IMR-90 (cell line): ENCODE results near the gene SGMS1. TPM values are rescaled to one million over a fixed set of nuclear protein-coding genes. Genes with fewer than 3 reads are reported as not detected.
A peak's percentile ranks its signal among the peaks of the same experiment; 100 is the strongest.

ENCODE experiments used
- ATAC-seq: fragments of 200-7000 bp; cut with Tn5 transposase; 2 replicates; pipeline ENCODE4 v1.9.1; 2020; ENCODE audit warnings: low read depth, mild to moderate bottlenecking, moderate library complexity
- BruUV-seq: library from RNA; stranded (reverse); fragments of 400-500 nt; replicated peaks from 2 replicates; lab custom pipeline; 2021; lab: Mats Ljungman, UMichigan
- CTCF ChIA-PET: fragments of 300-600 bp; formaldehyde crosslinking; extraction: SDS; loops from one replicate; lab custom pipeline; 2021; ENCODE audit warnings: antibody characterized with exemption; lab: Yijun Ruan, JAX
- POLR2A ChIA-PET: fragments of 300-600 bp; sonication (Branson Sonifier 250); formaldehyde crosslinking; loops from one replicate; lab custom pipeline; 2022; ENCODE audit warnings: antibody characterized with exemption; ENCODE audit not compliant: unreplicated experiment; lab: Charles Lee
- DNase-seq: peaks from one replicate; pipeline ENCODE4 v3.0.0; 2013
- H2AFZ ChIP-seq: replicated peaks from 2 replicates; pipeline ENCODE3; 2013; ENCODE audit warnings: low read length, mild to moderate bottlenecking; ENCODE audit not compliant: poor library complexity
- H2AK5ac ChIP-seq: 2 replicates; pipeline ENCODE4 v1.6.1; 2013; ENCODE audit warnings: low read depth, low read length, inconsistent platforms
- H2AK9ac ChIP-seq: replicated peaks from 2 replicates; pipeline ENCODE3; 2013; ENCODE audit warnings: mild to moderate bottlenecking, low read depth, low read length, moderate library complexity; ENCODE audit not compliant: poor library complexity
- H2BK120ac ChIP-seq: 2 replicates; pipeline ENCODE4 v1.6.1; 2013; ENCODE audit warnings: low read depth, low read length, inconsistent platforms
- H2BK15ac ChIP-seq: 3 replicates; pipeline ENCODE4 v1.6.1; 2013; ENCODE audit warnings: low read depth, low read length, inconsistent platforms
- H2BK20ac ChIP-seq: 2 replicates; pipeline ENCODE4 v1.6.1; 2013; ENCODE audit warnings: low read depth, mild to moderate bottlenecking, inconsistent platforms, low read length, moderate library complexity
- H2BK5ac ChIP-seq: 2 replicates; pipeline ENCODE4 v1.6.1; 2013; ENCODE audit warnings: mild to moderate bottlenecking, low read depth, low read length, inconsistent platforms; ENCODE audit not compliant: poor library complexity, severe bottlenecking
- H3K14ac ChIP-seq: replicated peaks from 2 replicates; pipeline ENCODE4 v1.6.1; 2013; ENCODE audit warnings: low read depth, low read length, inconsistent platforms
- H3K18ac ChIP-seq: 2 replicates; pipeline ENCODE4 v1.6.1; 2013; ENCODE audit warnings: low read depth, low read length, control low read depth
- H3K23ac ChIP-seq: 2 replicates; pipeline ENCODE4 v1.6.1; 2013; ENCODE audit warnings: low read depth, low read length, inconsistent platforms
- H3K27ac ChIP-seq: 2 replicates; pipeline ENCODE4 v1.5.1; 2013; ENCODE audit warnings: mild to moderate bottlenecking, control low read depth, low read length; ENCODE audit not compliant: insufficient read depth
- H3K27me3 ChIP-seq: 2 replicates; pipeline ENCODE4 v1.6.1; 2013; ENCODE audit warnings: low read length; ENCODE audit not compliant: control insufficient read depth, insufficient read depth
- H3K36me3 ChIP-seq: 2 replicates; pipeline ENCODE4 v1.6.1; 2013; ENCODE audit warnings: low read length, mixed read lengths; ENCODE audit not compliant: control insufficient read depth, insufficient read depth
- H3K4ac ChIP-seq: 2 replicates; pipeline ENCODE4 v1.6.1; 2013; ENCODE audit warnings: low read depth, low read length, inconsistent platforms
- H3K4me1 ChIP-seq: 2 replicates; pipeline ENCODE4 v1.6.1; 2013; ENCODE audit warnings: low read length, mixed read lengths; ENCODE audit not compliant: control insufficient read depth, insufficient read depth
- H3K4me2 ChIP-seq: 2 replicates; pipeline ENCODE4 v1.6.1; 2013; ENCODE audit warnings: low read depth, mild to moderate bottlenecking, control low read depth, low read length, moderate library complexity
- H3K4me3 ChIP-seq: 2 replicates; pipeline ENCODE4 v1.5.1; 2013; ENCODE audit warnings: low read depth, mild to moderate bottlenecking, control low read depth, low read length, moderate library complexity; ENCODE audit not compliant: insufficient read depth
- H3K56ac ChIP-seq: 2 replicates; pipeline ENCODE4 v1.6.1; 2013; ENCODE audit warnings: low read length, inconsistent platforms; ENCODE audit not compliant: insufficient read depth; ENCODE audit errors: extremely low read depth
- H3K79me1 ChIP-seq, 2 experiments: 2 replicates each; pipeline ENCODE4 v1.6.1; 2013; ENCODE audit warnings: low read length in 2 of 2, inconsistent platforms in 1 of 2, low read depth in 1 of 2
- H3K9ac ChIP-seq: 2 replicates; pipeline ENCODE4 v1.6.1; 2013; ENCODE audit warnings: low read depth, low read length, control low read depth
- H3K9me1 ChIP-seq: 2 replicates; pipeline ENCODE4 v1.6.1; 2013; ENCODE audit warnings: low read length, inconsistent platforms; ENCODE audit not compliant: insufficient read depth
- H3K9me3 ChIP-seq: 2 replicates; pipeline ENCODE4 v1.6.1; 2013; ENCODE audit warnings: low read length; ENCODE audit not compliant: control insufficient read depth, insufficient read depth
- H4K20me1 ChIP-seq: 2 replicates; pipeline ENCODE4 v1.6.1; 2013; ENCODE audit warnings: low read length, inconsistent platforms; ENCODE audit not compliant: insufficient read depth
- H4K5ac ChIP-seq: 2 replicates; pipeline ENCODE4 v1.6.1; 2013; ENCODE audit warnings: mild to moderate bottlenecking, low read depth, low read length, control low read depth
- H4K8ac ChIP-seq, 2 experiments: 2 replicates each; pipeline ENCODE4 v1.6.1; 2013; ENCODE audit warnings: low read depth in 2 of 2, low read length in 2 of 2, control low read depth in 1 of 2, inconsistent platforms in 1 of 2
- H4K91ac ChIP-seq: 2 replicates; pipeline ENCODE4 v1.6.1; 2013; ENCODE audit warnings: low read depth, low read length, inconsistent platforms; ENCODE audit not compliant: insufficient read depth
- CEBPB ChIP-seq: IDR thresholded peaks from 2 replicates; pipeline ENCODE4 v1.6.1; 2012; ENCODE audit warnings: low read depth, low read length, improper control_type of control experiment
- CTCF ChIP-seq: conservative IDR thresholded peaks from 2 replicates; pipeline ENCODE4 v1.5.1; 2012; ENCODE audit warnings: mild to moderate bottlenecking, low read depth, low read length, improper control_type of control experiment
- FOS ChIP-seq: fragments of 150-350 bp; IDR thresholded peaks from 2 replicates; pipeline ENCODE4 v1.6.1; 2016; ENCODE audit warnings: low read depth, low read length
- MAFK ChIP-seq: IDR thresholded peaks from 2 replicates; pipeline ENCODE4 v1.6.1; 2012; ENCODE audit warnings: low read depth, low read length, improper control_type of control experiment
- RFX5 ChIP-seq: IDR thresholded peaks from 2 replicates; pipeline ENCODE4 v1.8.0; 2012; ENCODE audit warnings: low read depth, mild to moderate bottlenecking, low read length, moderate library complexity
- USF2 ChIP-seq: fragments of 150-350 bp; IDR thresholded peaks from 2 replicates; pipeline ENCODE4 v1.6.1; 2017; ENCODE audit warnings: mild to moderate bottlenecking, antibody characterized with exemption, low read length, low read depth
- WGBS, 2 experiments: methylation state at CpG; one replicate each; pipeline versions ENCODE4 v1.1.5 to v1.1.7; 2013; ENCODE audit warnings: missing lambda C conversion rate in 2 of 2; ENCODE audit not compliant: insufficient read length in 1 of 2; ENCODE audit errors: extremely low coverage in 2 of 2; 5-methylcytosine and 5-hydroxymethylcytosine counted together
- dilution Hi-C: fragments of 300-500 bp; cut with HindIII; formaldehyde crosslinking; loops from one replicate; pipeline ENCODE4 v1.14.3; 2018; ENCODE audit warnings: low sequenced_read_pairs; ENCODE audit not compliant: unreplicated experiment
- in situ Hi-C: fragments of 300-500 bp; cut with MboI; formaldehyde crosslinking; loops from 3 replicates; pipeline ENCODE4 v1.14.3; 2019; ENCODE audit warnings: low sequenced_read_pairs, inconsistent platforms, mixed read lengths
- intact Hi-C: fragments of 100-400 bp; cut with micrococcal nuclease; formaldehyde crosslinking; loops from 2 replicates; pipeline ENCODE4 v1.10.0; 2022
- polyA plus RNA-seq, 3 experiments: library from polyadenylated mRNA; depleted of rRNA; stranded (reverse); fragments of >200 nt; gene quantifications; 2 replicates each; pipeline ENCODE4 v1.2.3, GENCODE V29; 2012; ENCODE audit warnings: low replicate concordance in 1 of 3
- total RNA-seq: library from RNA; depleted of rRNA; stranded (reverse); fragments of >200 nt; gene quantifications from 2 replicates; pipeline ENCODE4 v1.2.3, GENCODE V29; 2012

SGMS1 gene
- total and polyA plus RNA-seq, 2 of the 4 experiments (the other 2 are of a cell fraction) = 9.8 to 30.8 TPM

- H4K91ac ChIP-seq = no peak overlapping the region
- no peak overlapping the region for H3K4ac ChIP-seq
- no peak overlapping the region for H3K4me2 ChIP-seq
- no TSS peak for BruUV-seq
- no peaks in the 10 kb centered on the region; the same call in 1 of the 2 replicates for H3K27me3 ChIP-seq
- WGBS, 2 experiments = no CpG with 5 or more reads among the region's 3 CpGs
- dilution Hi-C loops = no loop called here
- H4K20me1 ChIP-seq = no peaks in the 10 kb centered on the region
- no peak overlapping the region for H4K5ac ChIP-seq
- POLR2A ChIA-PET = no interaction called here
- TF ChIP-seq CTCF = no peak
- TF ChIP-seq MAFK = no peak
- TF ChIP-seq FOS = no peak
- TF ChIP-seq USF2 = no peak
- TF ChIP-seq CEBPB = no peak
- no peak for TF ChIP-seq RFX5
- DNase-seq (peak; percentile 12), ATAC-seq (no peak)
- H3K9me1 ChIP-seq = no peaks in the 10 kb centered on the region
- peaks cover 0 to 5% of the 10 kb centered on the region in 2 experiments; a peak in 1 of 4 replicates for H3K79me1 ChIP-seq
- H2BK5ac ChIP-seq = no peak overlapping the region
- CTCF ChIA-PET = no interaction called here
- no peak overlapping the region for H3K9ac ChIP-seq
- H3K36me3 ChIP-seq = no peaks in the 10 kb centered on the region
- no peak overlapping the region for H2AK5ac ChIP-seq
- no peaks in the 10 kb centered on the region for H3K4me1 ChIP-seq
- no peak overlapping the region for H2AFZ ChIP-seq
- no peak overlapping the region for H2AK9ac ChIP-seq
- H3K14ac ChIP-seq = no peak overlapping the region
- no peak overlapping the region for H2BK15ac ChIP-seq
- no peak overlapping the region for H3K23ac ChIP-seq
- no peak overlapping the region for H4K8ac ChIP-seq
- in situ Hi-C loops = no loop called here
- H3K9me3 ChIP-seq = no peaks in the 10 kb centered on the region
- no peak overlapping the region for H3K56ac ChIP-seq
- H3K4me3 ChIP-seq = no peak overlapping the region
- H2BK20ac ChIP-seq = no peak overlapping the region
- H2BK120ac ChIP-seq = no peak overlapping the region
- intact Hi-C loops = loop anchor here (10.0 kb wide), 1 partner anchor 405 kb away; no protein-coding TSS in a partner anchor
- H3K27ac ChIP-seq = no peak overlapping the region
- no peak overlapping the region for H3K18ac ChIP-seq
These were observed 5.9 kb upstream of the SGMS1 start for GRCh38 chr10:50629495-50630122.
